ENCODE measurements around the gene FHAD1. TPM values are rescaled to one million over a fixed set of nuclear protein-coding genes. Genes with fewer than 3 reads are reported as not detected.
A peak's percentile ranks its signal among the peaks of the same experiment; 100 is the strongest.

Gene FHAD1
- total and polyA plus RNA-seq, 11 donors: 0.06 to 1.1 (median 0.12) TPM; not detected in 4

GRCh38 chr1:15383810-15384209 lies 136.8 kb downstream of the FHAD1 start:
- Histone ChIP-seq H3K36me3 (no peaks in the 10 kb centered on the region), H3K27me3 (peaks cover 0 to 36% (median 0%) of the 10 kb centered on the region in 9 donors), H3K9me3 (no peaks in the 10 kb centered on the region), H3K27ac (no peak overlapping the region), H3K4me1 (peaks cover 0 to 21% (median 2%) of the 10 kb centered on the region in 12 donors), H3K4me3 (no peak overlapping the region)
- ATAC-seq (peak in 1 of 4 donors; percentile 9), DNase-seq (no peak)
- intact Hi-C loops (cut with DNase I): no loop called here
- 92 to 98% (median 97%) methylated on average over 5 of the region's 5 CpGs for WGBS, 4 donors
- TF ChIP-seq POLR2A (IDR thresholded peaks at IDR 0.05) (no peak), CTCF (IDR thresholded peaks at IDR 0.05) (no peak)

DNA sequence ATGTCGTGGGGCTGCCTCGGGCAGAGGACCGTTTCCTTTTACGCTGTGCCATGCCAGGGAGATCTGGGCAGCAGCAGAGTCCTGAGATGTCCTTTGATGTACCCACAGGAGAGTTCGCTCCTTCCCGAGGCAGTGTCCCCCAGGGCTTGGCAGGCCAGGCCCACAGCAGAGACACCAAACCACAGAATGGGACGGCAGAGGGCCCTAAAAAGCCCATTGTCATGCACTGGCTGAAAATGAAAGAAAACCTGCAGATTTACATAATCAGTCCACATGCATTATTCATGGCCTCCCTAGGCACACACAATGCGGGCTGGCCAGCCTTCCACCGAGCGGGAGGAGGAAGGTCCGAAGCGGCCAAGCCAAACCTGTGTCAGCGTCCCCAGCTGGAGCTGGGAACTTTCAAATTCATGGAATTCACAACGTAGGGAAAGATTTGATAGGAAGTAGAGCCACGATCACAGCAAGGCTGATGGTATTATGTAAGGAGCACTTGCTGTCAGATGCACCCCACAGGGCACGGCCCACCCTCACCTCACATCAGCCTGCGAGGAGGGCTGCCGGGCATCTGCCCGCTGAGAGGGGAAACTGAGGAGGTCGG lies 137.4 kb downstream of the FHAD1 start:
- WGBS, 4 donors: 66 to 77% (median 70%) methylated on average over 13 to 20 of the region's 20 CpGs
- peak in 1 of 4 donors; percentile 47 for ATAC-seq
- intact Hi-C loops (cut with DNase I): no loop called here
- H3K27ac ChIP-seq: no peak overlapping the region
- H3K27me3 ChIP-seq: peaks cover 0 to 36% (median 0%) of the 10 kb centered on the region in 9 donors
- no peak for DNase-seq
- peaks cover 0 to 21% (median 2%) of the 10 kb centered on the region in 12 donors for H3K4me1 ChIP-seq
- H3K9me3 ChIP-seq: no peaks in the 10 kb centered on the region
- peak overlapping the region in 1 of 12 donors; percentile 13 for H3K4me3 ChIP-seq
- no peak for TF ChIP-seq CTCF (IDR thresholded peaks at IDR 0.05)
- no peak for TF ChIP-seq POLR2A (IDR thresholded peaks at IDR 0.05)
- H3K36me3 ChIP-seq: no peaks in the 10 kb centered on the region

GRCh38 chr1:15385420-15385819 lies 138.4 kb downstream of the FHAD1 start:
- intact Hi-C loops (cut with DNase I): no loop called here
- Histone ChIP-seq H3K9me3 (no peaks in the 10 kb centered on the region), H3K4me1 (peaks cover 0 to 21% (median 2%) of the 10 kb centered on the region in 12 donors), H3K27me3 (peaks cover 0 to 36% (median 0%) of the 10 kb centered on the region in 9 donors), H3K36me3 (no peaks in the 10 kb centered on the region), H3K4me3 (no peak overlapping the region), H3K27ac (no peak overlapping the region)
- no peak for TF ChIP-seq POLR2A (IDR thresholded peaks at IDR 0.05)
- no peak for TF ChIP-seq CTCF (IDR thresholded peaks at IDR 0.05)
- DNase-seq (no peak), ATAC-seq (no peak)
- WGBS, 4 donors: 82 to 96% (median 93%) methylated on average over 3 of the region's 3 CpGs

- intact Hi-C loops (cut with DNase I): no loop called here
- ATAC-seq: peak in 1 of 4 donors; percentile 30
- no peaks in the 10 kb centered on the region for H3K36me3 ChIP-seq
Measured at GRCh38 chr1:15386164-15386749, 139.2 kb downstream of the FHAD1 start.

More at GRCh38 chr1:15386164-15386749, 139.2 kb downstream of the FHAD1 start:
- H3K4me3 ChIP-seq: peak overlapping the region in 2 of 12 donors; percentile 12 to 26
- TF ChIP-seq CTCF (IDR thresholded peaks at IDR 0.05) (no peak), POLR2A (IDR thresholded peaks at IDR 0.05) (no peak)
- no peak overlapping the region for H3K27ac ChIP-seq
- no peaks in the 10 kb centered on the region for H3K9me3 ChIP-seq
- H3K27me3 ChIP-seq: peaks cover 0 to 36% (median 0%) of the 10 kb centered on the region in 9 donors
- 33 to 53% (median 34%) methylated on average over 17 of the region's 17 CpGs for WGBS, 4 donors
- DNase-seq: peak in 1 of 5 donors; percentile 14
- peaks cover 0 to 21% (median 2%) of the 10 kb centered on the region in 12 donors for H3K4me1 ChIP-seq
